Activated CD8-positive, alpha-beta T cell treated with anti-CD3 and anti-CD28 coated beads, Interleukin-2, amount 10 ng/mL, durations not matched to agents 7 days and 5 days (primary cell): Measurements from ENCODE around the gene PARM1. TPM values are rescaled to one million over a fixed set of nuclear protein-coding genes. Genes with fewer than 3 reads are reported as not detected.

Experiments used
- ATAC-seq: fragments of 150-1000 bp; cut with Tn5 transposase; one replicate; pipeline ENCODE4 v1.10.0; 2021; ENCODE audit warnings: moderate library complexity
- CTCF ChIA-PET: fragments of 350-600 bp; sonication (Branson Sonifier 250); formaldehyde crosslinking; loops from one replicate; lab custom pipeline; 2021; ENCODE audit warnings: antibody characterized with exemption; lab: Charles Lee
- POLR2A ChIA-PET: fragments of 350-600 bp; sonication (Branson Sonifier 250); formaldehyde crosslinking; loops from one replicate; lab custom pipeline; 2021; ENCODE audit warnings: antibody characterized with exemption; lab: Charles Lee
- DNase-seq: peaks from one replicate; pipeline ENCODE4 v3.0.0-alpha.2; 2020
- H3K27ac Mint-ChIP-seq: one replicate; pipeline ENCODE4 v1.8.0; 2021; ENCODE audit warnings: mild to moderate bottlenecking, mixed read lengths
- H3K27me3 Mint-ChIP-seq: one replicate; pipeline ENCODE4 v1.8.0; 2021; ENCODE audit warnings: low read depth, mixed read lengths
- H3K36me3 Mint-ChIP-seq: one replicate; pipeline ENCODE4 v1.8.0; 2021; ENCODE audit warnings: low read depth, mixed read lengths
- H3K4me1 Mint-ChIP-seq: one replicate; pipeline ENCODE4 v1.8.0; 2021; ENCODE audit warnings: low read depth, mixed read lengths
- H3K4me3 Mint-ChIP-seq: one replicate; pipeline ENCODE4 v1.8.0; 2021; ENCODE audit warnings: mild to moderate bottlenecking, mixed read lengths
- H3K9me3 Mint-ChIP-seq: one replicate; pipeline ENCODE4 v1.8.0; 2022; ENCODE audit warnings: mixed read lengths; ENCODE audit not compliant: insufficient read depth
- total RNA-seq, 2 experiments: library from RNA; stranded (reverse); gene quantifications; one replicate each; pipeline ENCODE4 v1.2.3, GENCODE V29; 2021

The PARM1 gene
- total RNA-seq, 2 experiments from 2014 or later = not detected

GRCh38 chr4:75046226-75046625 lies 113.3 kb downstream of the PARM1 start:
- Mint-ChIP-seq H3K4me3 (no peak overlapping the region), H3K27me3 (no peaks in the 10 kb centered on the region), H3K4me1 (no peaks in the 10 kb centered on the region), H3K36me3 (no peaks in the 10 kb centered on the region), H3K9me3 (no peaks in the 10 kb centered on the region), H3K27ac (no peak overlapping the region)
- no peak for DNase-seq
- ChIA-PET CTCF (no interaction called here), POLR2A (no interaction called here)
- ATAC-seq = no peak

- H3K4me3 Mint-ChIP-seq = no peak overlapping the region
- ChIA-PET POLR2A (no interaction called here), CTCF (no interaction called here)
- no peak overlapping the region for H3K27ac Mint-ChIP-seq
- no peak for DNase-seq
- H3K36me3 Mint-ChIP-seq = no peaks in the 10 kb centered on the region
- no peaks in the 10 kb centered on the region for H3K27me3 Mint-ChIP-seq
- H3K4me1 Mint-ChIP-seq = no peaks in the 10 kb centered on the region
- H3K9me3 Mint-ChIP-seq = no peaks in the 10 kb centered on the region
- ATAC-seq = no peak
These were observed 113.7 kb downstream of the PARM1 start for GRCh38 chr4:75046641-75047040.

- Mint-ChIP-seq H3K27me3 (no peaks in the 10 kb centered on the region), H3K27ac (no peak overlapping the region), H3K9me3 (no peaks in the 10 kb centered on the region), H3K4me1 (no peaks in the 10 kb centered on the region), H3K36me3 (no peaks in the 10 kb centered on the region), H3K4me3 (no peak overlapping the region)
- ChIA-PET POLR2A (no interaction called here), CTCF (no interaction called here)
- no peak for DNase-seq
- ATAC-seq = no peak
These were observed 115.4 kb downstream of the PARM1 start for GRCh38 chr4:75048208-75048879.

GRCh38 chr4:75051431-75051830 lies 118.5 kb downstream of the PARM1 start:
- no peaks in the 10 kb centered on the region for H3K4me1 Mint-ChIP-seq
- H3K9me3 Mint-ChIP-seq = no peaks in the 10 kb centered on the region
- DNase-seq = no peak
- ATAC-seq = no peak
- ChIA-PET POLR2A (no interaction called here), CTCF (no interaction called here)
- H3K36me3 Mint-ChIP-seq = no peaks in the 10 kb centered on the region
- H3K27me3 Mint-ChIP-seq = no peaks in the 10 kb centered on the region
- no peak overlapping the region for H3K27ac Mint-ChIP-seq
- no peak overlapping the region for H3K4me3 Mint-ChIP-seq

GRCh38 chr4:75053352-75053751 lies 120.4 kb downstream of the PARM1 start:
- H3K4me1 Mint-ChIP-seq = no peaks in the 10 kb centered on the region
- POLR2A ChIA-PET = no interaction called here
- no peak overlapping the region for H3K4me3 Mint-ChIP-seq
- DNase-seq (no peak), ATAC-seq (no peak)
- H3K9me3 Mint-ChIP-seq = no peaks in the 10 kb centered on the region
- no peak overlapping the region for H3K27ac Mint-ChIP-seq
- H3K27me3 Mint-ChIP-seq = no peaks in the 10 kb centered on the region
- no peaks in the 10 kb centered on the region for H3K36me3 Mint-ChIP-seq
- CTCF ChIA-PET = no interaction called here

- Mint-ChIP-seq H3K36me3 (no peaks in the 10 kb centered on the region), H3K9me3 (no peaks in the 10 kb centered on the region), H3K27me3 (no peaks in the 10 kb centered on the region), H3K4me1 (no peaks in the 10 kb centered on the region), H3K4me3 (no peak overlapping the region), H3K27ac (no peak overlapping the region)
- DNase-seq (no peak), ATAC-seq (no peak)
- CTCF ChIA-PET = no interaction called here
- POLR2A ChIA-PET = no interaction called here
These were observed 121.2 kb downstream of the PARM1 start for GRCh38 chr4:75054078-75054477.

- Mint-ChIP-seq H3K4me3 (no peak overlapping the region), H3K9me3 (no peaks in the 10 kb centered on the region), H3K4me1 (no peaks in the 10 kb centered on the region), H3K36me3 (no peaks in the 10 kb centered on the region), H3K27ac (no peak overlapping the region), H3K27me3 (no peaks in the 10 kb centered on the region)
- DNase-seq (no peak), ATAC-seq (no peak)
- POLR2A ChIA-PET = no interaction called here
- CTCF ChIA-PET = no interaction called here
These were observed 123.4 kb downstream of the PARM1 start for GRCh38 chr4:75056277-75056676.

GRCh38 chr4:75057369-75057768 lies 124.5 kb downstream of the PARM1 start:
- no peak for ATAC-seq
- CTCF ChIA-PET = no interaction called here

GRCh38 chr4:75058486-75058885 lies 125.6 kb downstream of the PARM1 start:
- Mint-ChIP-seq H3K27ac (no peak overlapping the region), H3K4me1 (no peaks in the 10 kb centered on the region), H3K9me3 (no peaks in the 10 kb centered on the region), H3K27me3 (no peaks in the 10 kb centered on the region), H3K4me3 (no peak overlapping the region), H3K36me3 (no peaks in the 10 kb centered on the region)
- ChIA-PET POLR2A (no interaction called here), CTCF (interaction anchor here (0.6 kb wide), 1 partner anchor 675 kb away, joined by 3 read pairs; no protein-coding TSS in a partner anchor)
- ATAC-seq = no peak
- DNase-seq = no peak

More at GRCh38 chr4:75057369-75057768, 124.5 kb downstream of the PARM1 start:
- Mint-ChIP-seq H3K9me3 (no peaks in the 10 kb centered on the region), H3K27me3 (no peaks in the 10 kb centered on the region), H3K4me1 (no peaks in the 10 kb centered on the region), H3K27ac (no peak overlapping the region), H3K4me3 (no peak overlapping the region), H3K36me3 (no peaks in the 10 kb centered on the region)
- POLR2A ChIA-PET = no interaction called here
- DNase-seq = no peak

GRCh38 chr4:75063433-75063832 lies 130.5 kb downstream of the PARM1 start:
- Mint-ChIP-seq H3K36me3 (no peaks in the 10 kb centered on the region), H3K9me3 (no peaks in the 10 kb centered on the region), H3K27me3 (no peaks in the 10 kb centered on the region), H3K4me3 (no peak overlapping the region), H3K4me1 (no peaks in the 10 kb centered on the region), H3K27ac (no peak overlapping the region)
- POLR2A ChIA-PET = no interaction called here
- ATAC-seq (no peak), DNase-seq (no peak)
- CTCF ChIA-PET = no interaction called here

GRCh38 chr4:75065909-75066308 lies 133.0 kb downstream of the PARM1 start:
- Mint-ChIP-seq H3K4me1 (no peaks in the 10 kb centered on the region), H3K9me3 (no peaks in the 10 kb centered on the region), H3K27me3 (no peaks in the 10 kb centered on the region), H3K27ac (no peak overlapping the region), H3K36me3 (no peaks in the 10 kb centered on the region), H3K4me3 (no peak overlapping the region)
- ChIA-PET POLR2A (no interaction called here), CTCF (no interaction called here)
- DNase-seq (no peak), ATAC-seq (no peak)

GRCh38 chr4:75069493-75070074 lies 136.7 kb downstream of the PARM1 start:
- Mint-ChIP-seq H3K27me3 (no peaks in the 10 kb centered on the region), H3K4me3 (no peak overlapping the region), H3K36me3 (no peaks in the 10 kb centered on the region), H3K4me1 (no peaks in the 10 kb centered on the region), H3K27ac (no peak overlapping the region), H3K9me3 (no peaks in the 10 kb centered on the region)
- no peak for ATAC-seq
- DNase-seq = no peak
- CTCF ChIA-PET = no interaction called here
- POLR2A ChIA-PET = no interaction called here
